HG02759 (cell line): ENCODE data around the gene TRIM29.

Experiments used
- ATAC-seq: cut with Tn5 transposase; IDR thresholded peaks from one replicate; pipeline ENCODE4 v1.9.1; 2021; ENCODE audit warnings: mild to moderate bottlenecking, moderate library complexity; ENCODE audit not compliant: unreplicated experiment

TRIM29 gene

DNA sequence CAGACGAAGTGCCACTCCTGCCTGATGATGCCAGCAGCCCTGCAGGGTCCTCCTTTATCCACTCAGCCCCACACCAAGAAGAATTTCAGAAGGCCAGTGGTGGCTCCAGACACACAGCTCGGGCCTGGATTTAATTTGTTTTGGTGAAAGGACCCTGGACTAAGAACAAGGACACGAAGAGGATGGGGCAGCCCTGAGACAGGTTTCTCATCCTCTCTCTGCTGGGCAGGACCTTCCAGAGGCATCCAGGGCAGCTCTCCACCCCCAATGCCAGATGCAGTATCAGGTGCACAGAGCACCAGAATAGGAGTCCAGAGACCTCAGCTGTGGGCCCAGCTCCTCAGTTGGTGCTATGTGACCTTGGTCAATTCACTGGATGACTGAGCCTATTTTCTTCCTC, 72.0 kb downstream of the TRIM29 start:
- no peak for ATAC-seq

DNA sequence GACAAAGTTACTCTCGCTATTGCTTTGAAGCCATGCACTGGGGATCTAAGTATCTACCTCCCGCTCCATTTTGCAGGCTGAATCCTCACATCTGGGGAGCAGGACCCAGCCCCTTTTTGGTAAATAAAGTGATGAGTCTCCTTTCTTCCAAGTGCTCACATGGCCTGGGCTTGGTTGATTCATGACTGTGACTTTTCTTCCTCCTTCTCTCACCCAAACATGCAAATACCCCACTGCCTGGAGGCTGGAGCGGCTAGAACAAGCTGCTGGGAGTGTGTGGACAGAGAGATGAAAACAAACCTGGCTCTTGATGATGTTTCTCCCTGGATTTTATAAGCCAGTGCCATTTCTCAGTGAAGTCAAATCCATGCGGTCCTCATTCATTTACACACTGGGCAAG, 72.7 kb downstream of the TRIM29 start:
- no peak for ATAC-seq

DNA sequence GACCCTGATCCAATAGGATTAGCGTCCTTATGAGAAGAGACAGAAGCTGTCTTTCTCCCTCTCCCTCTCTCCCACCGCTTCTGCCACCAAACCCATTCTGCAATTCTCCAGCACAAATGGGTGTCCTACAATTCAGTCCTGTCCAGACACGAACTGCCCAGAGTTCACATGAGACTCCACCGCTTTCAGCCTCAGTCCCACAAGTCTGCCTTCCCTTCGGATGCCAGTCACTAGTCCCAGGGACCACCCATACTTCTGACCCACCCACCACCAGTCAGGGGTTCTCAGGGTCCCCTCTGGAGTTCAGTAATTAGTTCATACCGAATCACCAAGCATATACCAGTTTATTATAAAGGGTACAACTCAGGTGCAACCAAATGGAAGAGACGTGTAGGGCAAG, 73.6 kb downstream of the TRIM29 start:
- ATAC-seq: no peak

DNA sequence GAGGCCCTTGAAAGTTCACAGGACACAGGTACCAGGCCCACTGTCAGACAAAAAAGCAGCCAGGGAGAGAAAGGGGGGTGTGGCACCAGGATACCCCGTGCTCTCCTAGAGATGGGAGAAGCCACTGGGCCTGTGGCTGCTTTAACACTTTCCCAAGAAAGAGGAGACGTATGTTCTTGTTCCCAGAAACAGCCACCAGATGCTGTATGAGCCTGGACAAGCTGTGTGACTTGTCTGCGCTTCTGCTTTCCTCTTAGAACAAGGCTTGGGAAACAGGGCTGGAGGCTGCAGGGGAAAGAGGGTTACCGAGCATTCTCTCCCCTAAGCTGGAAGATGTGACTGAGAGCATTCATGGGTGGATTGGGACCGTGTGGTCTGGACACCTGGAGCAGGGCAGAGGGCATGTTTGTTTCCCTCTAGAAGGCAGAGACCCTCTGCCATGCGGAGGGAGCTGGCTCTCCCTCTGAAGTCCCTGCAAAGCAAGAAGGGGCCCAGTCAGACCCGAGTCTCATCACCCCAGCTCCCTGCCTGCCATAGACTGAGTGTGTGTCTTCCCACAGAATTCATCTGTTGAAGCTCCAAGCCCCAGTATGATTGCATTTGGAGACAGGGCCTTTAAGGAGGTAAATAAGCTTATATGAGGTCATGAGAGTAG, 74.1 kb downstream of the TRIM29 start:
- no peak for ATAC-seq

DNA sequence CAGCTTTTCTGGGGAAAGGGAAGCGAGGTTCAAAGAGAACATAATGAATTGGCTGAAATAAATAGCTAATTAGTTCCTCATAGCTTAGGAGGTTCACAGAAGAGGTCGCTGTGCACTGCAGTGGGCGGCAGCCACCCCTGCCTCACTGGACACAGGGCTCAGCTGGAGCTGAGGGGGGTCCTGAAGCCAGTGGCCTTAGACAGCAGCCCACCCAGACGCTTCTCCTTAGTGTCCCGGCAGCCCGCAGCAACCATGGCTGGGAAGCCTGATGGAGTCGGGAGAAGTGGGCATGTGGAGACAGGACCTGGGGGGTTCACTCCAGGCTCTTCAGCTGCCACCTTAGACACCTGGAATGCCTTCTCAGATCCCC, 75.4 kb downstream of the TRIM29 start:
- no peak for ATAC-seq

DNA sequence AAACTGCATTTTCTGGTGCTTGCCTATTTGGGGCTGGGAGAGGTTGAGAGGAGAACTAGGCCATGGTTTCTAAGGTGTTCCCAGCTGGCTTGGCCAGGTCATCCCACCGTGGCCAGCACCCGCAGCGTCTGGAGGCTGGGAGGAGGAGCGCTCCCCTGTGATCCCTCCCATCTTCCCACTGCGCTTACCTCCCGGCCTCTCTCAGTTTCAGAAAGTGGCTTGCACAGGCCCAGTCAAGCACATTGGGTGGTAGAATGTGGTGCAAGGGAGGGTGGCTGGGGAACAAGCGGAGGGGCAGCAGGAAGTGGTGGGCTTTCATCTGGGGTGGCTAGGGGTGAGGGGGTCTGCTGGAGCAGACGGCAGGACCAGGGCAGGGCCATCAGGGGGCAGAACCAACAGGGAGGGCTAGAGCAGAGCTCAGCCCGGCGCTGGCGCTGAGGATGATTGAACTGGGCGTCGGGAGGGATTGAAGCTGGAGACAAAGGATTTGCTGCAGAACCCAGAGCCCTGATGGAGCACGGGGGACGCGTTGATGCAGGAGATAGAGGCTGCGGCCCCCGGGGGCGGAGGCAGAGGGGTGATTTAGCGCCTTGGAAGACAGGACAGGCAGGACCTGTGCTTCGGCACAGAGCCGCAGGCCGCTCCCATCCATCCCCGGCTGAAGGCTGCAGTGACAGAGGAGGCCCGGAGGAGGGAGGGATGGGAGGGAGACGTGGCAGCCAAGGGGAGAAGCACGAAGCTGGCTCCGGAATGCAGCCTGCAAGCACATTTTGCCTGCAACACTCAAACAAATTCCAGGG, 76.0 kb downstream of the TRIM29 start:
- ATAC-seq: no peak
